Stimulated activated CD8-positive, alpha-beta memory T cell treated with anti-CD3 and anti-CD28 coated beads, Interleukin-2, amount 100 ng/mL, for 48 hours (primary cell): Measurements from ENCODE around the gene DSCAML1.

Source experiments
- DNase-seq, 2 donors: peaks; one replicate each; pipeline ENCODE4 v3.0.0-alpha.2; 2020; ENCODE audit warnings: low read depth in 2 of 2

Gene DSCAML1

DNA sequence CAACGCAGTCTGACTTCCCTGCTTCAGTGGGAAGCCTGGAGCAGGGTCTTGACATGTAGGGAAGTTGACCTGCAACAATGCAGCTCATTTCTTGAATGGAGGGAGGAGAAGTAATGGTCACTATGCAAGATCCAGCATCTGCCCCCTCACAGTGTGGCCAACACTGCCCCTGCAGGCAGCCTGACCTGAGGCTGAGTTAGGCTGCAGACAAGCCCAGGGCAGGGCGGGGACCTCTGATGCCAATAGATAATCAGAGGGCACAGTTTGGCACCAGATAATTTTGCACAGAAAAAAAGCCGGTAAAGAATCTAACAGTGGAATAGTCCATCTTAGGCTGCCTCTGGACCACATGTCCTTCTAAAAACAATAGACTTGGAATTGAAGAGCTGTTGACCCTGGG, 182.3 kb downstream of the DSCAML1 start:
- DNase-seq = no peak

DNA sequence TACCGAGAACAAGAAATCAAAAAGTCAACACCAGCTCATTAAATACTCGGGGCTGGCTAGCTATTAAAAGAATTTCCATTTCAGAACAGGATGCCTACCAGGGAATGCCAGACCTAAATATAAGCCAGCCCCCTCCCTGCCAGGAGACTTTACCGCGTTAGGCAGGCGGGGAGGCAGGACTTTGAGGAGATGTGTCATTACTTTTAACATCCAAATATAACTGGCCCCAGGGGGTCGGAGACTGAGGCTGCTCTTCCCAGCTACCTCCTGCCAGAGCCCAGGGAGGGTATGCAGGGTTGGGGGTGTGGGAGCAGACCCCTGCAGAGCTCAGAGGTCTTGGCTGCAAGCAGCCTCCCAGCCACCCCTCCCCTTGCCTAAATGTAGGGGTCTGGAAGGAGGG, 183.5 kb downstream of the DSCAML1 start:
- DNase-seq = no peak

DNA sequence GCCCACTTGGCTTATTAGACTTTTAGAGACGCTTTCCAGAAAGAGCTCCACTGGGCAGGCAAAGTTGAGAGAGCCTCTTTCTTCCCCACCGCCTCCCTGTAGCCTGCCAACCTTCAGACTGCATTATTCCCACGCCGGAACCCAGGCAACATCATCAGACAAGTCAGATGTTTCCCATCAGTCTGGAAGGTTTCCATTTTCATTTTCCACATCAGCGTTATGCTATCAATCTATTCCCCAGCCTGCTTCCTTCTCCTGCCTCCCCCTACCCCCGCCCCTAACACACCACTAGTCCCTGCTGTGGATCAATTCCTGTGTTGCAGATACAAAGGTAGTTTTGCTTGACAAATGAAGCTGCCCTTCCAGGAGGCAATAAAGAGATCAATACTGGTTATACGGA, 184.8 kb downstream of the DSCAML1 start:
- no peak for DNase-seq

DNA sequence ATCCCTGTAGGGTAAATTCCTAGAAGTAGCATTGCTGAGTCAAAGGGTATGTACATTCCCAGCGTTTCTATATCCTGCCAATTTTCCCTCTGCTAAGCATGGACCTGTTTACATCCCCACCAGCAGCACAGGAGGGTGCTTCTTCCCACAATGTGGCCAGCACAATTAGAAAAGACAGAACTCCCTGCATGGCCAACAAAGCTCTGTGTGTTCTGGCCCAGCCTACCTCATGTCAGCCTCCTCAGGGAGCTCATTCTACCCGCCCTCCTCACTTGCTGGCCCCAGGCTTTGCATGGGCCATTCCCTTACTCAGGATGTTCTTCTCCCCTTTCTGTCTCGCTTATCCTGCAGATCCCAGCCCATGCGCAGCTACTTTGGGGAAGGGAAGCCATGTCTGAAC, 186.1 kb downstream of the DSCAML1 start:
- no peak for DNase-seq

- peak; percentile 4 to 7 for DNase-seq
Observed at GRCh38 chr11:117610045-117610444, 187.0 kb downstream of the DSCAML1 start.

- no peak for DNase-seq
Observed at GRCh38 chr11:117607449-117607848, 189.6 kb downstream of the DSCAML1 start.

GRCh38 chr11:117606790-117607189, 190.2 kb downstream of the DSCAML1 start:
- DNase-seq = no peak

DNA sequence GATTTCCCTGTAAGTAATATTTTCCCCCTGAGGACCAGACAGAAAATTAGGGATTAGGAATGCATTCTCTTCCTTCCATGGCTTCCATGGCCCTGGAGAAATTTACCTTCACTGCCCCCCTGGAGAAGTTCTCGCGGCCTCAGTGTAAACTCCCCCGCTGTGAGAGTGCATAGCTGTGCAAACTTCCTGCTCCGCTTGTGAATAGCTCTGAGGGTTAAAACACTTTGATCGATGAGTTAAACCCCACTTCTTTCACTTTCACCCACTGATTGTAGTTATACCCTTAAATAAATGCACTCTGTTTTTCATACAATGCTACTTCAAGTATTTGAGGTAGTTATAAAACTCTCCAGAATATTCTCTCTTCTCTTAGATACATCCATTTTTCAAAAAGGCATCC, 190.8 kb downstream of the DSCAML1 start:
- DNase-seq = no peak

DNA sequence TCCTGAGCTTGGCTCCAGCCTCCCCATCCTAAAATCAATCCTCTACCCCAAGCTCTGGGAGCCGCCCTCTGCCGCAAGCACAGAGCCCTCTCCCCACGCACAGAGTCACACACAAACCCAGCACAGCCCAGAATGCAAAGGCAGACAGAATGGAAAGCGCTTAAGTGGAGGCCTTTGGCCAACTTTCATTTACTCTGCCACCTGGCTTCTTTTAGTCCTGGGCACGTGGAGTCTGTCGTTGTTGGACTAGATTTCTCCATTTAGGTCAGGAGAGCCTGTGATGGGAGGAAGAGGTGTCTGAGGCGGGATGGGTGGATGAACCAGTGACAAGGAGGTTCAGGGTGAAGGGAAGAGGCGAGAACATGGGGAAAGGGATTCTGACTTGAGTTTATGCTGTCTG, 191.7 kb downstream of the DSCAML1 start:
- DNase-seq = no peak

DNA sequence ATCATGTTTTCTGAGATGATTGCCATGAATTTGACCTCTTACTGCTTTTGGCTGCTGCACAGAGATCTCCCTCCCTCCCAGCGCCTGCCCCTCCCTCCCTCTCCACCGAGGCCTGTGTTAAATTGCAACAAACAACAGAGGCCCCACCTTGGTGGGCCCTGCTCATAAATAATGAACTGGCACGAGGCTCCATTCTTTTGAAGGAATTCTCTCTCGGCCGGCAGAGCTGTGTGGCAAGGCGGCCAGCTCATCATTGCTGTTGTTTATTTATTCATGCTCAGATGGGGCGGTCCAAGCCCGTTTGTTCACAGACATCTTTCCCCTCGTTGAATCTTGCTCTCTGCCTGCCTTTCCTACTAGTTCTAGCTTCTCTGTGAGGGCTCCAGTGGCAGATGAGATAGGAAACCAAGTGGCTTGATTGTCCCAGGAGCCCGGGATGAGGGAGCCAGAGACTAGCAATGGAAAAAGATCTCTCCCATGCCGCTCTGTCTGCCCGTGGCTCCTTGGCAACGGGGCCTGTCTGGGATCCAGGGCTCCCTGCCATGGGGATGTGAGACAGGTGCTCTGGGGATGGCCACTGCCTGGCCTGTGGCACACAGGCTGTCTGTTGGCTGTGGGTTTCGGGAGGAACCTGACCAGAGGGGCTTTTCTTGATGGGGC, 192.6 kb downstream of the DSCAML1 start:
- no peak for DNase-seq

DNA sequence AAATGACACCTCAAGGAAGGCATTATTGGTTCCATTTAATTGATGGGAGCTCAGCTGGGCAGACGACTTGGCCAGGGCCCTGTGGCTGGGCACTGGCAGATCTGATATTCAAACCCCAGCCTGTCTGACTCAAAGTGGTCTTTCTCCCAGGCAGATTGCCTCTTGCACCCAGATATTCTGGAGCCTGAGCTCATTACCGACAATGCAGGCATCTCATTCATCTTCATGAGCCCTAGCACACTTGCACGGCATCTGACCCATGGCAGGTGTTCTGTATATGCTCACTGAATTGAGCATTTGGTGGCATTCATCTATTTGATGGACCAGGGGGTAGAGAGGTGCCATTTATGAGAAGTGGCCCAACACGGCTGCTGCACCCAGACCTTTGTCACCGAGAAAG, 193.1 kb downstream of the DSCAML1 start:
- no peak for DNase-seq

DNA sequence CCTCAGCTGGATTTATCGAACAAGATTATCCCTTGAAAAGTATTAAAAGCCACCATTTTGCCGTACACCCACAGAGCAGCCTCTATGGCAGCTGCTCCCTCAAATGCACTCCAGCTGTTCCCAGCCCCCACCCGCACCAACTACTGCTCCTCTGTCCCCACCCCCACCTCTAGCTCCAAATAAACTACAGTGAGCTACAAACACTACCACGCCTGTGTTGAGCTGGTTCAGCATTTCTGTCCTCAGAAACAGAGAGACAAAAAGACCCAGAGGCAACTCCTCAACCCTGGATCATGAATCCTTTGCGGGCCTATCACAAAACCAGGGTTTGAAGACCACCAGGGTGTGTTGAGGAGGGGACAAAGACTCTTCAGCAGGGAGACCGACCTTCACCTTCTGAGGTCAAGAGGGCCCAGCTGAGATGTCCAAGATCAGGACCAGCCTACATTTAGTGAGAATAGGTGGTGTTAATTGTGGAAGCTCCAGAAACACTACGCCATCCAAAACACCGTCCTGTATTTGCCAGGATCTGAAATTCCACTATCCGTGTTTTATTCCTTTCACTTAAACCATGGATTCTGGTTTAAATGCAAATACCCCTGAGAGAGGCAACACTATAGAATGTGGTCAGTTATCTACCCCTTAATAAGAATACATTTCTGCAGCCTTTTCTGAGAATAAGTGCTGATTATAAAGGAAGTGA, 195.9 kb downstream of the DSCAML1 start:
- DNase-seq = no peak

GRCh38 chr11:117600234-117600783, 196.7 kb downstream of the DSCAML1 start:
- DNase-seq = no peak

DNA sequence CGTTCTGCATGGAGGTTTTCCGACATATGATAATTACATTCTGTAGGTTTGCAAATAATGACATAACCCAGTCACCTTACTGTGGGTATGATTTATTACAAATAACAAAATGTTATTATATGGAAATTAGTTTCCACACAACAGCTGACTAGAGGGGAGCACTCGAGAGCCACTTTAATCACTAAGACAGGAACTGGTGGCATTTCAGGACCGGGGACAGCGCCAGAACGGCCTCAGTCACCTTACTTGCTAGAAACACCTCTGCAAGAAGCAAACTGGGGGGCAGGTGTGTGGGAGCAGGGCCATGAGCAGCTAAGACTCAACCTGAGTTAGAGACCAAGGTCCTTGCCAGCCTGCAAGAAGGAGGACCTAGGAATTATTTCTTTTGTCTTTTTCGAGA, 199.9 kb downstream of the DSCAML1 start:
- DNase-seq = peak; percentile 26 to 30

DNA sequence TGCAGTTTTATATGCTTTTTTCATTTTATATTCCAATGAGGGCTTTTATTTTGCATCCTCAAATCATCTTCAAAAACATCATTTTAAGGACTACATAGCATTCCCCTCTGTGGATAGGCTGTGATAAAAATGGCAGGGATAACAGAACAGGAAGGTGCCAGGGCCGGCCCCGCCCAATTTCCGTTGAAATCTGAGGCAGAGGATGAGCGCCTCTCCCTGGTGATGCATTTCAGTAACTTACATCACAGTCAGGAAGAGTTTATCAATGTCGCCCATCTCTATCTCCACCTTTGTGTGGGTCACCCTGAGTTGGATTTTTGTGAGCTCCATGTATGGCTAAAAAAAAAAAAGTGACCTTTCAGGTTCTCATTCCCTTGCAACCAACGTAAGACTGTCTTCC, 201.6 kb downstream of the DSCAML1 start:
- no peak for DNase-seq

DNA sequence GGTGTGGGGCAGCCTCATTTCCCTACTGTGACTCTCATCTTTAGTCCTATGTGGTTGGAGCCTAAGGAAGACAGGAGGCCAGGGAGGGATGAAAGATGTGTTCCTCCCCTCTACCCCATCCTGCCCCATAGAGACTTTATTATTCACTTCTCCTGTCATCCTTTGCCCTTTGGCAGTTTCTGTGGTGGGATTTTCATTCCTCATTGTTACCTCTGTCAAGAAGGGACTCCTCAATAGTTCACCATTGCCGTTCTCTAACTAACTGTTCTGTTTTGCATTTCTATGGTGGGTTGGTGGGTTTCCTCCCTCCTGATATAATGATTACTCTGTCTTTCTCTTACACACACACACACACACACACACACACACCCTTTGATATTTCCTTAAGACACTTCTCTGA, 202.3 kb downstream of the DSCAML1 start:
- no peak for DNase-seq

- DNase-seq = no peak
Observed at GRCh38 chr11:117593065-117593464, 204.0 kb downstream of the DSCAML1 start.

DNA sequence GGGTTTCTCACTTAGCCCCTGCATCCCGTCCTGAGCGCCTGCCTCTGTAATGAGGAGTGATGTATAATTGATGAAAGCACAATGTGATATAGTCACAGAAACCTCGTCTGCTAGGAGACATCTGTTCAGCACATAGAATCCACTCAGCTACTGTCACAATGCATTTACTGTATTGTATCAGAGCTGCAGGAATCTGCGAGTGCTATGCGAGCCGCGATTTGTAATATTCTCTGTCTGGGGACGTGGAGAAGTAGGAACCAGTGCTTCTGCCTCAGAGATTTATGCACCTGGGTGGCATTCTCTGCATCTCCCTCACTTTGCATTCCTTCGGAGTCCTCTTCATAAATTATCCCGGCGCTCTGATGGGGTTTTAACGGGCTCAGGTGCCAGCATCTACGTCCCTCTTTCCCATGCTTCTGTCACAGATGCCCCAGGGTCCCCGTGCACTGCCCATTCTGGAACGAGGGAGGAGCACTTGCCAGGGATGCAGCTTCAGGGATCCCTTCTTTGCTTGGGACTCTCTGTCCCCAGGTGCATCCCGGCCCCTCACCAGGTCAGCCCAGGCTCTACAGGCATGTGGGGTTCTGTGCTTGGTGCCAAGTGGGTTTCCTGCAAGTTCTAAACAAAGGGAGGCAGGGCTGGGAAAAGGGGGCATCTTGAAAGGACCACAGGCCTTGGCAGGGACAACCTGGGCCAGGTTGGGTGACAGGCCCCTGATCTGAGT, 205.5 kb downstream of the DSCAML1 start:
- no peak for DNase-seq

DNA sequence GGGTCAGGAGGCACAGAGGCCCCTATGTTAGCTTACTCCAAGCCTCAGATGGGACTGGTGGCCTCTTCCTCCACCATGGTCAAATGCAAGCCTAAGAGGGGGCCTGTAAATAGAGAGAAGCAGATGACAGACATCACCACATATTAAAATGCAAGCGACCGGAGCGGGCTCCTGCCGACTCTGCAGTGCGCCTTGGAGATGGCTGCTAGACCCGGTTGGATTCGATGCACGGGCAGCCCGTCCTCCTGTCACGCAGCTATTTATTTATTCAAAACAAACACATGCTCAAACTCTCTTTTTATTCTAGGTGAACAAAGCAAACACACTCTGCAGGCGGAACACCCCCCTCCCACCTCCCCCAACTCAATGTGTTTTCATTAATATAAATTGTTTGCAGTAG, 208.0 kb downstream of the DSCAML1 start:
- no peak for DNase-seq

DNA sequence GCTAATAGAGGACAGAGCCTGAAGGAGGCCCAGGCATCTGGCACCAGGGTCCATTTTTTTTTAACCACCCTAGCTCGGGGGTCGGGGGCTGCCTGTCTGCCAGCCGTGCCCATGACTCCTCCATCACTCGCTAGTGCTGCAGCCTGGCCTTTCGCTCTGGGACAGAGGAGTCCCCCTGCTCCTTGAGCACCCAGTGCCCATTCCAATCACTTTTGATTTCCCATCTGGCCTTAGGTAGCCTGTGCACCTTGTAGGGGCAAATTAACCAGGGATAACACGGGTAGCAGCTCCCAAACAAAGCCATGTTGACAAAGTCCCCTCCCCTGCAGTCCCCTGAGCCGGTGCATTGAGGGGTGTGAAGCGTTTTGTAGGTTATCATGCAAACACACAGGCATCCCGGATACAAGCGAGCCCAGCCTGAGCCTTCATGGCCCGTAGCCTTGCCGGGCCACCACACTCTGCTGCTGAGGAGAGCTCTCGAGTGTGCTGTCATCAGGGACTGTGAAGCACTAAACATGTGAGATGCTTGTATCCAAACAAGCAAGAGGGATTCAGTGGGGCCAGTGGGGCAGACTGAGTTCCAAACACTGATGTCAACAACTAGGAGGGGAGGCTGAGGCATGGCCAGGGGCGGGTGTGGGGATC, 208.7 kb downstream of the DSCAML1 start:
- DNase-seq = no peak

DNA sequence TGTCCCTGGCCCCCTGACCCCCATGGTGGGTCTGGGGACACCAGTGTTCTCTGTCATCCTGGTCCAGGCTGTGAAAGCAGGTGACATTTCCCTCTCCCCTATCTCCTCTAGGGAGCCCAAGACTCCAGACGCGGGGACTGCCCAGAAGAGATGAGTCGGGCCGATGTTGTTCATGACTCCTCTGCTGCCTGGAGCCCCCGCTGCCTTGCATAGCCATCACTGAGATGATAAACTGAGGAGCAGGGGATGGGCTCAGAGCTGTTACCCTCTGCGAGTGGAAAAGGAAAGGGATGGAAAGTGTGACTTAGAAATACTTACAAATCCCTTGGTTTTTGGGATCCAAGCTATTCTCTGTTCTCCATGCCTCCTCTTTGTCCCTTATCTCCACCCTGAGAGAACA, 209.6 kb downstream of the DSCAML1 start:
- DNase-seq = no peak

- no peak for DNase-seq
Observed at GRCh38 chr11:117586392-117586791, 210.6 kb downstream of the DSCAML1 start.
